Uterus (tissue), 2 donors: Measurements from ENCODE around the gene IFRD1.

Experiments used
- POLR2A ChIP-seq, 2 donors: fragments of 450-650 bp; IDR thresholded peaks; one replicate each; pipeline ENCODE4 v1.6.1; 2016; ENCODE audit warnings: antibody characterized with exemption in 2 of 2, mild to moderate bottlenecking in 1 of 2, moderate library complexity in 1 of 2
- TF ChIP-seq, protein P1 (sequence below), 4 experiments: fragments of 200-600 bp in 2 of 4; fragments of 450-650 bp in 2 of 4; sonication (generic) in 2 of 4; IDR thresholded peaks; one replicate each; pipeline ENCODE4 v1.5.1; 2016 to 2019; ENCODE audit warnings: antibody characterized with exemption in 4 of 4, mild to moderate bottlenecking in 2 of 4, moderate library complexity in 1 of 4

DNA sequence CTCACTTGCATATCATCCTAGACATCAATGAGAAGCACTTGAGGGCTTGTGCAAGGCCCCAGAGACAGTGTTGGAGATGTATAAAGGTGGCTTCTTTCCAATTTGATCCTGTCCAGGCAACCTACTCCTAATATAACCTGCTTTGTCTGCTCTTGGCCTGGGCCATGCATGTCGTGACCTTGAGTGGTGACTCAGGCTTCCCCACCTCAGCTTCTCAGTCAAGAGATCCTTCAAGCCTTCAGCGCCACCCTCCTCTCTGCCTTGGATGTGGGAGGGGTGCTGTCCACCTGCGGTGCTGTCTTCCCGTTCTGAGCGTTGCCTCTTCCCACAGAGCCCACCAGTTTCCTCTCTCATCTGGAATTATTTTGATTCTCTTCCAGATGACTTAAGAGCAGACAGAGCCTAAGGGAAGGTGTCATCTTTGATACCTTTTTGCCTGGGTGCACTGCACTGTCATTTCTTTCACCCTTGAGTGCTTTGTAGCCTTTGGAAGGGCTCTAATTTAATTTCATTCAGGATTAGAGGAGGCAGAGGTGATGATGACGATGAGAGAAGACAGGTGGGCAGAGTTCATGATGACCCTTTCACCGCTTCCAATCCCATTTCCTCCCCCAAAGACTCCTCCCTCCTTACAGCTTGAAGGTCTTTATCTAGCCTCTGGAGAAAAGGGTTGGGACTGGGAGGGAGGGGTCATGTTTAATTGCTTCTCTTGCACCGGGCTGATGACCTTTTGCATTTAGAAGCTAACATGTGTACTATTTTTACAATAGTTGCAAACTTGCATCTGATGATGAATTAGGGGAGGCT lies 37.4 kb downstream of the IFRD1 start:
- no peak for TF ChIP-seq POLR2A (IDR thresholded peaks at IDR 0.05)
- TF ChIP-seq, protein P1, sequence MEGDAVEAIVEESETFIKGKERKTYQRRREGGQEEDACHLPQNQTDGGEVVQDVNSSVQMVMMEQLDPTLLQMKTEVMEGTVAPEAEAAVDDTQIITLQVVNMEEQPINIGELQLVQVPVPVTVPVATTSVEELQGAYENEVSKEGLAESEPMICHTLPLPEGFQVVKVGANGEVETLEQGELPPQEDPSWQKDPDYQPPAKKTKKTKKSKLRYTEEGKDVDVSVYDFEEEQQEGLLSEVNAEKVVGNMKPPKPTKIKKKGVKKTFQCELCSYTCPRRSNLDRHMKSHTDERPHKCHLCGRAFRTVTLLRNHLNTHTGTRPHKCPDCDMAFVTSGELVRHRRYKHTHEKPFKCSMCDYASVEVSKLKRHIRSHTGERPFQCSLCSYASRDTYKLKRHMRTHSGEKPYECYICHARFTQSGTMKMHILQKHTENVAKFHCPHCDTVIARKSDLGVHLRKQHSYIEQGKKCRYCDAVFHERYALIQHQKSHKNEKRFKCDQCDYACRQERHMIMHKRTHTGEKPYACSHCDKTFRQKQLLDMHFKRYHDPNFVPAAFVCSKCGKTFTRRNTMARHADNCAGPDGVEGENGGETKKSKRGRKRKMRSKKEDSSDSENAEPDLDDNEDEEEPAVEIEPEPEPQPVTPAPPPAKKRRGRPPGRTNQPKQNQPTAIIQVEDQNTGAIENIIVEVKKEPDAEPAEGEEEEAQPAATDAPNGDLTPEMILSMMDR (IDR thresholded peaks at IDR 0.05), result no peak
